Fibroblast of skin of left quadriceps (primary cell): Measurements from ENCODE around the gene DZIP1.

Experiments
- DNase-seq, 2 experiments: peaks; one replicate each; pipeline ENCODE4 v3.0.0-alpha.2; 2013; ENCODE audit warnings: low read depth in 2 of 2

Gene DZIP1

DNA sequence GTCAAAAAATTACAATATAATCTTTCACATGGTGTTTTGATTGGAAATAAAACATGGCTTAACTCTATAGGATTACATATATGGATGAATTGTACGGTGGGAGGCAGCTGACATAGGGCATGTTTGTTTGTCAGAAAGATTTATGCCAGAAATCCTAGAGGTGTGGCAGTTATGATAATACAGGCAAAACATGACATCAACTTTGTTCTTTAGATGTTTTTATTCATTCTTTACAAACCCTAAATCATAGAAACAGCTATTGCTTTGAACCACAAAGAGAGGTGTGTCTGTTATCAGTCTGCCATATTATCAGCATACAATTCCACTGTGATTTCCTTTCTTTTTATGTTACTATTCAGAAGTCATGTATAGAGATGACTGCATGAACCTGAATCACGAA lies 100.2 kb downstream of the DZIP1 start:
- no peak for DNase-seq

GRCh38 chr13:95541911-95542474 lies 102.5 kb downstream of the DZIP1 start:
- no peak for DNase-seq

DNA sequence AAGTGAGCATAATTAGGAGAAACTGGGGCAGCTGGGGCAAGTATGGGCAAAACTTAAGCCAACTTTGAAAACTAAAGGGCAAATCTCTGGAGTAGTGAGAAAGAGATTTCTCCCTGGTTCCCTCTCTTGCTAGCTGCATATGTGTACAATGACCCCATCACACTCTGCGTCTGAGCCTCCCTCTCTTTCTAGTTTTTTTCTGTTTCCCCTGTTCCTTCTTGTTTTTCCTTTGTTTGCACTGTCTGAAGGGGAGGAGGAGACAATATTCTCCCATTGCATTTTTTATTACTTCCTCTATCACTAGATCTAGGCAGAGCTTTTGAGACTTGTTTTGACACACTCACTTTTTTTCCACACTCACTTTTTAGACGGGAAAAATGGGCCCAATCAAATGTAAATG lies 103.2 kb downstream of the DZIP1 start:
- DNase-seq, result no peak

DNA sequence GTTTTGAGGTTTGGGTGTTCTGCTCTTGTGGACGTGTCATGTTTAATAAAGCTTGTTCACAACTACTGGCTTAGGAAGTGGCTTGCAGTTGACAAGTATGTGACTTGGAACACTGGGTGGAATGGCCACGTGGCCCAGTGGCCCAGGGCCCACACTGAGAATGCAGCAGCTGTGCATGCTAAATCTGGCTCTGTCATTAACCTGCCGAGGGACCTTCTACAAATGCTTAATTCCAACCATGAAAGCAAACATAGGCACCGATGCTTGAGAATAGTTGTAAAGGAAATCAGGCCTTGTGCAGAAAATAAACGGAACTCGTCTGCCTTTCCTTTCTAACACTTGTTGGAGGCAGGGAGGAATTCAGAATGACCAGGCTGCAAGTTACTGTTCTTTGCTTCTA lies 103.6 kb downstream of the DZIP1 start:
- no peak for DNase-seq

DNA sequence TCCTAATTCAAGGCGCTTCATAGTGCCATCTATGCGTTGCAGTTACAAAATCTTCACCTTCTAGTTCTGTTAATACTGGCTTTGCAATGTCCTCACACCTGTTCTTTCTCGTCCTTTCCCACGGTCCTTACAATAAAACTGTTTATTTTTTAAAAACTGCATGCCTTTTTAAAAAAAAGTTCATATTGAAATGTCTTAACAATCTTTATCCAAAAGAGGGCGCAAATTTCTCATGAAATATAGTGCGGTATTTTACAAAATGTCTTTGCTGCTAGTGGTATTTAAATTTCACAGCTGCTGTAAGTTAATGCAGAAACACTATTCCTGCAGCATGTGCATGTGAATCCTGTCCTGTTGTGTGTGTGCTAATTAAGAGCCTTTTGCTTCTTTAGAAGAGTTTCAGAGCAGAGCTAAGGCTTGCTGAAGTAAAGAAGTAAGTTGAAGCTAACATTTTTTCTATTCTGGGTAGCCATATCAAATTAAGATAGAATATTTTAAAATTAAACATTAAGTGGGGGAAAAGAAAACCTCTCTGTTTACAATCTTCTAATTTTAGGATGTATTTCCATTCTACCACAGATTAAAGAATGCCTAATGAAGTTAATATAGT lies 107.8 kb downstream of the DZIP1 start:
- peak; percentile 6 to 7 for DNase-seq

GRCh38 chr13:95535243-95535642 lies 109.3 kb downstream of the DZIP1 start:
- DNase-seq, result peak; percentile 6 to 7

DNA sequence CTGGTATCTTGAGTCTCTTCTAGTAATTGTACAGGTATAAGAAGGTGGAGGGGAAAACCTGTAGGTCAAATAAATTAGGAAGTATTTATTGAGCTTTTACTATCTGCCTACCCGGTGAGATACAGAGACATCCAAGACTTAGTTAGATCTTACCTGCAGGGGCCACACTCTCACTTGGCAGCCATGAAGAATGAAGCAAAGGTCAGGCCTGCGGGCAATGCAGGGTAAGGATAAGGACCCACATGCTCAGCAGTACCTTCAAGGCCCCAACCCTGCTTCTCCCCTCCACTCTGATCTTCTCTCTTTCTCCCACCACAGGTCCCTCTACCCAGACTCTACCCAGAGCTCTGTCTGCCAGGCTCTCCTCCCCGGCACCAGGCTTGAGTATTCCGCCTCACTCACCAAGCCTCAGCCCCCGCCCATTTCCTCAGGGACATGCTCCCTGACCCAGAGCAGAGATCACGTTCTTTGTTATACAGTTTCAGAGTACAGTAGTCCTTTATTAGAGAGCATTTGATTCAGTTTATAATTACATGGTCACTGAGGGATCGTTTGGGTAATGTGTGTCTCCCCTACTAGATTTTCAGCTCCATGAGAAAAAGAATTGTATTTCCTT lies 110.9 kb downstream of the DZIP1 start:
- no peak for DNase-seq

DNA sequence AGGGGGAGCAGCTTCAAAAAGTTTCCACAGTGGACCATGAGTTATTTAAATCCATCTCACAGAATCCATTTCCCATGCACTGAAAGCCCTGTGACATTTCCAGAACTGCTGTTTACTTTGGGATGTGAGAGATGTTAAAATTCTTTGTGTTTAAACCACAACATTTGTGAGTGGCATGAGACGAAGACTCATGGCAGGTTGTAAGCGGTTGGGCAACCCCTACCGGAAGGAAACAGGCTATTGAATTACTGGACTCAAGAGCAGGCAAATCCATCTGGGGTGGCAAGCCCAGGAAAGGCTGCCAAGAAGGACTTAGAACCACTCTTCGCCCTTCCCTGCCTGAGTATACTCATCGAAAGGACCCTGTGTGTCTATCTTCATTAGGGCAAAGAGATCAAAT lies 114.3 kb downstream of the DZIP1 start:
- DNase-seq, result no peak
